HepG2 (cell line): Measurements from ENCODE around the gene RPLP2. TPM values are rescaled to one million over a fixed set of nuclear protein-coding genes. Genes with fewer than 3 reads are reported as not detected.

Experiments used
- DMAP1 ChIP-seq: IDR thresholded peaks from 2 replicates; pipeline ENCODE4 v1.6.1; 2016
- MED8 ChIP-seq: sonication (generic); formaldehyde crosslinking; IDR thresholded peaks from 2 replicates; pipeline ENCODE4 v1.8.1; 2023; ENCODE audit warnings: mild to moderate bottlenecking, missing genetic modification reagents; ENCODE audit not compliant: insufficient replicate concordance
- MXI1 ChIP-seq: IDR thresholded peaks from 3 replicates; pipeline ENCODE4 v1.6.1; 2012; ENCODE audit warnings: low read depth, low read length, inconsistent platforms, borderline replicate concordance
- PHF21A ChIP-seq: sonication (generic); formaldehyde crosslinking; IDR thresholded peaks from 2 replicates; pipeline ENCODE4 v1.5.0; 2020; ENCODE audit warnings: mild to moderate bottlenecking, missing genetic modification reagents
- RELA ChIP-seq: sonication (generic); formaldehyde crosslinking; IDR thresholded peaks from 2 replicates; pipeline ENCODE4 v1.4.0; 2020; ENCODE audit warnings: missing genetic modification reagents
- SMAD9 ChIP-seq: sonication (generic); formaldehyde crosslinking; IDR thresholded peaks from 2 replicates; pipeline ENCODE4 v1.5.1; 2020; ENCODE audit warnings: mild to moderate bottlenecking, missing genetic modification reagents
- ZNF337 ChIP-seq: sonication (generic); formaldehyde crosslinking; IDR thresholded peaks from 2 replicates; pipeline ENCODE4 v1.5.1; 2020; ENCODE audit warnings: missing genetic modification reagents, low read depth, mild to moderate bottlenecking, borderline replicate concordance
- ZNF552 ChIP-seq: sonication (generic); formaldehyde crosslinking; IDR thresholded peaks from 2 replicates; pipeline ENCODE4 v1.9.0; 2022; ENCODE audit warnings: missing genetic modification reagents, mild to moderate bottlenecking, borderline replicate concordance
- ZSCAN12 ChIP-seq: sonication (generic); formaldehyde crosslinking; IDR thresholded peaks from 2 replicates; pipeline ENCODE4 v1.9.0; 2021; ENCODE audit warnings: mild to moderate bottlenecking, missing genetic modification reagents
- ZSCAN29 ChIP-seq: sonication (generic); formaldehyde crosslinking; conservative IDR thresholded peaks from 2 replicates; pipeline ENCODE4 v1.4.0; 2020; ENCODE audit warnings: mild to moderate bottlenecking, missing genetic modification reagents
- polyA plus RNA-seq, 8 experiments: library from polyadenylated mRNA; depleted of rRNA in 3 of 8; stranded (reverse) in 7 of 8; unstranded in 1 of 8; fragments of >200 nt; fragmentation: Illumina TruSeq in 4 of 8; extraction: Trizol in 4 of 8; gene quantifications; 2 replicates each; pipeline versions ENCODE4 v1.2.1 to v1.2.3, GENCODE V29; 2011 to 2016; ENCODE audit warnings: low read depth in 4 of 8, missing spikeins in 1 of 8, mixed read lengths in 1 of 8; ENCODE audit not compliant: insufficient read depth in 1 of 8
- total RNA-seq, 5 experiments: library from RNA; depleted of rRNA; stranded (reverse); fragments of >200 nt; fragmentation: Illumina TruSeq; extraction: Trizol; gene quantifications; 2 replicates each; pipeline ENCODE4 v1.2.3, GENCODE V29; 2016; ENCODE audit warnings: low read depth in 1 of 5
- TF ChIP-seq, protein P1 (sequence below): IDR thresholded peaks from 2 replicates; pipeline ENCODE4 v1.6.1; 2016; ENCODE audit warnings: missing compliant biosample characterization, missing genetic modification reagents, borderline replicate concordance
- TF ChIP-seq, protein P2 (sequence below), 2 experiments: sonication (generic) in 1 of 2; formaldehyde crosslinking in 1 of 2; IDR thresholded peaks; 2 replicates each; pipeline versions ENCODE4 v1.4.0 to v1.6.1; 2016 to 2020; ENCODE audit warnings: borderline replicate concordance in 1 of 2, low read depth in 1 of 2, mild to moderate bottlenecking in 1 of 2, missing genetic modification reagents in 1 of 2
- TF ChIP-seq, protein P3 (sequence below): sonication (generic); formaldehyde crosslinking; IDR thresholded peaks from 2 replicates; pipeline ENCODE4 v1.4.0; 2020; ENCODE audit warnings: missing genetic modification reagents
- TF ChIP-seq, protein P4 (sequence below): sonication (generic); formaldehyde crosslinking; IDR thresholded peaks from 2 replicates; pipeline ENCODE4 v1.5.1; 2020; ENCODE audit warnings: mild to moderate bottlenecking, missing genetic modification reagents, moderate library complexity

The RPLP2 gene
- total and polyA plus RNA-seq, 2 of the 13 experiments (the other 11 are each of a cell fraction or from before 2014, with no cell fraction given), result 978 to 2,106 TPM

DNA sequence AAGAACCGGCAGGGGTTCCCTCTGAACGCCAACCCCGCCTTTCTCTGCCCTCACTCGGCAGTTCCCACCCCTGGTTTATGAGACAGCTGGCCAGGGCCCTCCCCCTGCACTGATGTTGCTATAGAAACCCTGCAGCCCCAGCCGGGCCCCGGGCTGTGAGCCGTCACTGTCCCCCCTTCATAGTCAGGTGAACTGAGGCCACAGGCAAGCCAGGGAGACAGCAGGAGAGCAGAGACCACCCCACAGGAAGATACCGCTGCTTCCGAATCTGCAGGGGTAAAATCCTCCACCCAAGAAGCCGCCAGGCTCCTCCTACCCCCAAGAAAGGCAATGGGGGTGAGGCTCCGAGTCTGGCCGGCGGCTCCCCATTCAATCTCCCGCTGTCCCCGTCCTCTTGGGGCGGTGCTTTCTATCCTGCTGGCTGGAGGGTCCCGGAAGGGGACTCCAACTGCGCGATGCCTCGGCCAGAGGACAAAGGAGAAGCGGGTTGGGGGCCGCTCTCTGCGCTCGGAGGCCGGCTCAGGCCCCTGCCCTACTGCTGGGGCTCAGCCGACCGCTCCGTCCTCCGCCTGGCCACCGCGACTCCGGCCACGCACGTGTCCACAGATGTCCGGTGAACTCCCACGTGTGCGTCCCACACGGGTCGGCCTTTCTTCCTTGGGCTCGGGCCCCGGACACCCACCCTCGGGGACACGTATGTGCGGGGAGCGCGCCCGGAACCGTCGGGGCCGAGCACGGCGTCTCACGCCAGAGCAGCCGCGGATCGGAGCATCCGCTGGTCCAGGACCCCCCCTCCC is 12.3 kb upstream of the RPLP2 start (continued):
- TF ChIP-seq, protein P1, sequence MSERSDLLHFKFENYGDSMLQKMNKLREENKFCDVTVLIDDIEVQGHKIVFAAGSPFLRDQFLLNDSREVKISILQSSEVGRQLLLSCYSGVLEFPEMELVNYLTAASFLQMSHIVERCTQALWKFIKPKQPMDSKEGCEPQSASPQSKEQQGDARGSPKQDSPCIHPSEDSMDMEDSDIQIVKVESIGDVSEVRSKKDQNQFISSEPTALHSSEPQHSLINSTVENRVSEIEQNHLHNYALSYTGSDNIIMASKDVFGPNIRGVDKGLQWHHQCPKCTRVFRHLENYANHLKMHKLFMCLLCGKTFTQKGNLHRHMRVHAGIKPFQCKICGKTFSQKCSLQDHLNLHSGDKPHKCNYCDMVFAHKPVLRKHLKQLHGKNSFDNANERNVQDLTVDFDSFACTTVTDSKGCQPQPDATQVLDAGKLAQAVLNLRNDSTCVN (CRISPR knock-in tag), result peak; percentile 22; the same call in 1 of the 2 replicates
- TF ChIP-seq, protein P2, sequence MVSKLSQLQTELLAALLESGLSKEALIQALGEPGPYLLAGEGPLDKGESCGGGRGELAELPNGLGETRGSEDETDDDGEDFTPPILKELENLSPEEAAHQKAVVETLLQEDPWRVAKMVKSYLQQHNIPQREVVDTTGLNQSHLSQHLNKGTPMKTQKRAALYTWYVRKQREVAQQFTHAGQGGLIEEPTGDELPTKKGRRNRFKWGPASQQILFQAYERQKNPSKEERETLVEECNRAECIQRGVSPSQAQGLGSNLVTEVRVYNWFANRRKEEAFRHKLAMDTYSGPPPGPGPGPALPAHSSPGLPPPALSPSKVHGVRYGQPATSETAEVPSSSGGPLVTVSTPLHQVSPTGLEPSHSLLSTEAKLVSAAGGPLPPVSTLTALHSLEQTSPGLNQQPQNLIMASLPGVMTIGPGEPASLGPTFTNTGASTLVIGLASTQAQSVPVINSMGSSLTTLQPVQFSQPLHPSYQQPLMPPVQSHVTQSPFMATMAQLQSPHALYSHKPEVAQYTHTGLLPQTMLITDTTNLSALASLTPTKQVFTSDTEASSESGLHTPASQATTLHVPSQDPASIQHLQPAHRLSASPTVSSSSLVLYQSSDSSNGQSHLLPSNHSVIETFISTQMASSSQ (IDR thresholded peaks at IDR 0.05; ENCODE audit: low read depth), result no peak
- TF ChIP-seq, protein P2 (CRISPR knock-in tag; IDR thresholded peaks at IDR 0.05; ENCODE audit: borderline replicate concordance), result 0 out of 2 replicates have a peak, but pooled peaks have one; percentile 27
- 0 out of 2 replicates have a peak, but pooled peaks have one; percentile 51 for TF ChIP-seq ZNF552 (CRISPR knock-in tag)
- no peak for TF ChIP-seq RELA (CRISPR knock-in tag)
- TF ChIP-seq, protein P3, sequence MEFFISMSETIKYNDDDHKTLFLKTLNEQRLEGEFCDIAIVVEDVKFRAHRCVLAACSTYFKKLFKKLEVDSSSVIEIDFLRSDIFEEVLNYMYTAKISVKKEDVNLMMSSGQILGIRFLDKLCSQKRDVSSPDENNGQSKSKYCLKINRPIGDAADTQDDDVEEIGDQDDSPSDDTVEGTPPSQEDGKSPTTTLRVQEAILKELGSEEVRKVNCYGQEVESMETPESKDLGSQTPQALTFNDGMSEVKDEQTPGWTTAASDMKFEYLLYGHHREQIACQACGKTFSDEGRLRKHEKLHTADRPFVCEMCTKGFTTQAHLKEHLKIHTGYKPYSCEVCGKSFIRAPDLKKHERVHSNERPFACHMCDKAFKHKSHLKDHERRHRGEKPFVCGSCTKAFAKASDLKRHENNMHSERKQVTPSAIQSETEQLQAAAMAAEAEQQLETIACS (CRISPR knock-in tag), result peak; percentile 95
- 0 out of 2 replicates have a peak, but pooled peaks have one; percentile 63 for TF ChIP-seq SMAD9 (CRISPR knock-in tag)
- TF ChIP-seq MXI1, result peak; percentile 62; the same call in 1 of the 3 replicates
- TF ChIP-seq, protein P4, sequence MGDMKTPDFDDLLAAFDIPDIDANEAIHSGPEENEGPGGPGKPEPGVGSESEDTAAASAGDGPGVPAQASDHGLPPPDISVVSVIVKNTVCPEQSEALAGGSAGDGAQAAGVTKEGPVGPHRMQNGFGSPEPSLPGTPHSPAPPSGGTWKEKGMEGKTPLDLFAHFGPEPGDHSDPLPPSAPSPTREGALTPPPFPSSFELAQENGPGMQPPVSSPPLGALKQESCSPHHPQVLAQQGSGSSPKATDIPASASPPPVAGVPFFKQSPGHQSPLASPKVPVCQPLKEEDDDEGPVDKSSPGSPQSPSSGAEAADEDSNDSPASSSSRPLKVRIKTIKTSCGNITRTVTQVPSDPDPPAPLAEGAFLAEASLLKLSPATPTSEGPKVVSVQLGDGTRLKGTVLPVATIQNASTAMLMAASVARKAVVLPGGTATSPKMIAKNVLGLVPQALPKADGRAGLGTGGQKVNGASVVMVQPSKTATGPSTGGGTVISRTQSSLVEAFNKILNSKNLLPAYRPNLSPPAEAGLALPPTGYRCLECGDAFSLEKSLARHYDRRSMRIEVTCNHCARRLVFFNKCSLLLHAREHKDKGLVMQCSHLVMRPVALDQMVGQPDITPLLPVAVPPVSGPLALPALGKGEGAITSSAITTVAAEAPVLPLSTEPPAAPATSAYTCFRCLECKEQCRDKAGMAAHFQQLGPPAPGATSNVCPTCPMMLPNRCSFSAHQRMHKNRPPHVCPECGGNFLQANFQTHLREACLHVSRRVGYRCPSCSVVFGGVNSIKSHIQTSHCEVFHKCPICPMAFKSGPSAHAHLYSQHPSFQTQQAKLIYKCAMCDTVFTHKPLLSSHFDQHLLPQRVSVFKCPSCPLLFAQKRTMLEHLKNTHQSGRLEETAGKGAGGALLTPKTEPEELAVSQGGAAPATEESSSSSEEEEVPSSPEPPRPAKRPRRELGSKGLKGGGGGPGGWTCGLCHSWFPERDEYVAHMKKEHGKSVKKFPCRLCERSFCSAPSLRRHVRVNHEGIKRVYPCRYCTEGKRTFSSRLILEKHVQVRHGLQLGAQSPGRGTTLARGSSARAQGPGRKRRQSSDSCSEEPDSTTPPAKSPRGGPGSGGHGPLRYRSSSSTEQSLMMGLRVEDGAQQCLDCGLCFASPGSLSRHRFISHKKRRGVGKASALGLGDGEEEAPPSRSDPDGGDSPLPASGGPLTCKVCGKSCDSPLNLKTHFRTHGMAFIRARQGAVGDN, result peak; percentile 69
- no peak for TF ChIP-seq ZSCAN12 (CRISPR knock-in tag)
- no peak for TF ChIP-seq ZNF337
- TF ChIP-seq MED8, result peak; percentile 40
- no peak for TF ChIP-seq PHF21A (CRISPR knock-in tag)
- 0 out of 2 replicates have a peak, but pooled peaks have one; percentile 22 for TF ChIP-seq ZSCAN29 (CRISPR knock-in tag)
- TF ChIP-seq DMAP1, result peak; percentile 87
